Raji (cell line): ENCODE results near the gene WDR64.

ENCODE experiments used
- POLR2A ChIP-seq: IDR thresholded peaks from 2 replicates; pipeline ENCODE4 v1.6.1; 2011; ENCODE audit warnings: low read depth, low read length, control low read depth; ENCODE audit not compliant: insufficient read depth

WDR64 gene

GRCh38 chr1:241702442-241703373 is 50.6 kb downstream of the WDR64 start:
- TF ChIP-seq POLR2A, result no peak

GRCh38 chr1:241706257-241706656 is 54.2 kb downstream of the WDR64 start:
- no peak for TF ChIP-seq POLR2A

- no peak for TF ChIP-seq POLR2A
Measured at GRCh38 chr1:241706967-241707366, 54.9 kb downstream of the WDR64 start.

- TF ChIP-seq POLR2A, result no peak
Measured at GRCh38 chr1:241707442-241707841, 55.4 kb downstream of the WDR64 start.

GRCh38 chr1:241711326-241711725 is 59.2 kb downstream of the WDR64 start:
- no peak for TF ChIP-seq POLR2A

- no peak for TF ChIP-seq POLR2A
Measured at GRCh38 chr1:241713316-241713715, 61.2 kb downstream of the WDR64 start.

GRCh38 chr1:241714321-241715218 is 62.5 kb downstream of the WDR64 start:
- TF ChIP-seq POLR2A, result no peak

- TF ChIP-seq POLR2A, result no peak
Measured at GRCh38 chr1:241715435-241715834, 63.4 kb downstream of the WDR64 start.

GRCh38 chr1:241715956-241716355 is 63.9 kb downstream of the WDR64 start:
- TF ChIP-seq POLR2A, result no peak

GRCh38 chr1:241716915-241717656 is 65.0 kb downstream of the WDR64 start:
- TF ChIP-seq POLR2A, result no peak

GRCh38 chr1:241717975-241718374 is 65.9 kb downstream of the WDR64 start:
- no peak for TF ChIP-seq POLR2A

GRCh38 chr1:241721011-241721410 is 68.9 kb downstream of the WDR64 start:
- TF ChIP-seq POLR2A, result no peak

GRCh38 chr1:241722947-241723346 is 70.9 kb downstream of the WDR64 start:
- no peak for TF ChIP-seq POLR2A

GRCh38 chr1:241724741-241725356 is 72.8 kb downstream of the WDR64 start:
- TF ChIP-seq POLR2A, result no peak

- TF ChIP-seq POLR2A, result no peak
Measured at GRCh38 chr1:241730031-241730430, 78.0 kb downstream of the WDR64 start.
